DMS153 treated with DMSO at 0.1 percent for 48 hours (cell line): ENCODE results near the gene MORN1.
"Not testable (repeated sequence)": the region's sequence is repeated elsewhere in the genome, so short reads cannot be mapped to it uniquely, and the experiment has no call there.

Experiments
- DNase-seq: peaks from one replicate; lab custom pipeline; 2025; ENCODE audit not compliant: unreplicated experiment; lab: John Stamatoyannopoulos, UW

The MORN1 gene

GRCh38 chr1:2296211-2296610 is 95.1 kb downstream of the MORN1 start:
- not testable (repeated sequence) for DNase-seq

GRCh38 chr1:2295526-2295925 is 95.8 kb downstream of the MORN1 start:
- no peak for DNase-seq

GRCh38 chr1:2294725-2295078 is 96.7 kb downstream of the MORN1 start:
- DNase-seq: no peak

GRCh38 chr1:2294033-2294724 is 97.2 kb downstream of the MORN1 start:
- no peak for DNase-seq

- DNase-seq: no peak
Observed at GRCh38 chr1:2292725-2293450, 98.5 kb downstream of the MORN1 start.

- no peak for DNase-seq
Observed at GRCh38 chr1:2291577-2291976, 99.8 kb downstream of the MORN1 start.

GRCh38 chr1:2290595-2291510 is 100.5 kb downstream of the MORN1 start:
- DNase-seq: no peak

GRCh38 chr1:2290171-2290578 is 101.2 kb downstream of the MORN1 start:
- DNase-seq: no peak

- DNase-seq: no peak
Observed at GRCh38 chr1:2289607-2290006, 101.7 kb downstream of the MORN1 start.

GRCh38 chr1:2288816-2289536 is 102.4 kb downstream of the MORN1 start:
- no peak for DNase-seq

GRCh38 chr1:2288311-2288710 is 103.0 kb downstream of the MORN1 start:
- no peak for DNase-seq

GRCh38 chr1:2287649-2288048 is 103.7 kb downstream of the MORN1 start:
- no peak for DNase-seq

GRCh38 chr1:2286923-2287322 is 104.4 kb downstream of the MORN1 start:
- DNase-seq: no peak

GRCh38 chr1:2284932-2285331 is 106.4 kb downstream of the MORN1 start:
- no peak for DNase-seq

GRCh38 chr1:2283991-2284895 is 107.1 kb downstream of the MORN1 start:
- DNase-seq: no peak

GRCh38 chr1:2283371-2283990 is 107.9 kb downstream of the MORN1 start:
- no peak for DNase-seq

GRCh38 chr1:2282556-2283270 is 108.6 kb downstream of the MORN1 start:
- DNase-seq: no peak

- no peak for DNase-seq
Observed at GRCh38 chr1:2279817-2280216, 111.5 kb downstream of the MORN1 start.

GRCh38 chr1:2279210-2279639 is 112.1 kb downstream of the MORN1 start:
- no peak for DNase-seq
